SW 1271 (cell line): Measurements from ENCODE around the gene POLH.
"Not testable (repeated sequence)": the region's sequence is repeated elsewhere in the genome, so short reads cannot be mapped to it uniquely, and the experiment has no call there.

ENCODE experiments used
- DNase-seq, 2 experiments: peaks; one replicate each; lab custom pipeline; 2025; lab: John Stamatoyannopoulos, UW

Gene POLH

DNA sequence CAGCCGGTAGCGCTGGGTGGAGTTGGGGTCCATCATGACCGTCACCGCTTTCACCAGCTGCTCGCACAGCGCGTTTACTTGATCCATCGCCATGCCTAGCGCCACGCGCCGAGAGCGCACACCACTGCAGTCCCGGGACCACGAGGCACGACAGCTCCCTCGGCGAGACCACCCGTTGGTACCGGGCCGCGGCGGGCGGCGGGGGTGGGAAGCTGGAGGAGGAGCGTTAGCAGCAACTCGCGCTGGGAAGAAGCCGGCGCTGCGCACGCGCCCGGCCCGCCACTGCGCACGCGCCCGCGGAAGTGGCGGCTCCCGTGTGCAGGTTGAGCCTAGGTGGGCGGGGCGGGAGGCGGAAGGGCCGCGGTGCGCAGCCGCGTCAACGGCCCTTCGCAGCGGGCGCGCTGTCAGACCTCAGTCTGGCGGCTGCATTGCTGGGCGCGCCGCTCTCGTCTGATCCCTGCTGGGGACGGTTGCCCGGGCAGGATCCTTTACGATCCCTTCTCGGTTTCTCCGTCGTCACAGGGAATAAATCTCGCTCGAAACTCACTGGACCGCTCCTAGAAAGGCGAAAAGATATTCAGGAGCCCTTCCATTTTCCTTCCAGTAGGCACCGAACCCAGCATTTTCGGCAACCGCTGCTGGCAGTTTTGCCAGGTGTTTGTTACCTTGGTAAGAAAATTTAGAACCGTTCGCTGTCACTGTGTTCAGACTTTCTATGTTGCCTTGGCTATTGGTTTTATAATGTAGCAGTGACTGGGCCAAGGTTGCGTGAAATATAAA, at the start of gene POLH, which contains the start of gene XPO5:
TSS of gene POLH (plus strand) at position 414 of the 780 bp plus-strand sequence. CDS start 6,135 bp downstream, outside the sequence.
TSS of gene XPO5 (minus strand) at position 267 of the 780 bp plus-strand sequence. CDS start at position 93, 174 bp downstream.
- DNase-seq: peak; percentile 70 to 93

DNA sequence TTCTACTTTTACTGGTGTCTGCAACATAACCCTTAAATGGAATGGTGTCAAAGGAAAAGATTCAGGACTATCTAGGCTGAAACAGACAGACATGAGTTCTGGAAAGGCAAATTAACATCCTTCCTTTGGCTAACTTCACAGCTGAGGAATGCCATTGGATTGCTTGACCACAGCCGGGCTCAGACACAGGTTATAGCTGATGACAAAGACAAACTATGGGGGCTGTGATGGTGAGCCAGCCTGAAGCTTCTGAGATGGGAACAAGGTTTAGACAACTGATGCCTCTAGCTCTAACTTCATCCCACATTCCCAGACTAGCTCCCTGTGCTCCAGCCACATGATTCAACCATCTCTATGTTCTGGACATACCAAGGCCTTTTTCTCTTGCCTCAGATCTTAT, 43.8 kb upstream of the POLH start:
- DNase-seq: no peak

DNA sequence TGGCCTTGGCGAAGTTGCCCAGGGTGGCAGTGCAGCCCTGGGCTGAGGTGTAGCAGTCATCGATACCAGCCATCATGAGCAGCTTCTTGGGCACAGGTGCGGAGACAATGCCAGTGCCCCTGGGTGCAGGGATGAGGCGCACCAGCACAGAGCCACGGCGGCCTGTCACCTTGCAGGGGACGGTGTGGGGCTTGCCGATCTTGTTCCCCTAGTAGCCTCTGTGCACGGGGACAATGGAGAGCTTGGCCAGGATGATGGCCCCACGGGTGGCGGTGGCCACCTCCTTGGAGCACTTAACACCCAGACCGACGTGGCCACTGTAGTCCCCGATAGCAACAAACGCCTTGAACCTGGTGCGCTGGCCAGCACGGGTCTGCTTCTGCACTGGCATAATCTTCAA, 37.0 kb upstream of the POLH start:
- not testable (repeated sequence) for DNase-seq

DNA sequence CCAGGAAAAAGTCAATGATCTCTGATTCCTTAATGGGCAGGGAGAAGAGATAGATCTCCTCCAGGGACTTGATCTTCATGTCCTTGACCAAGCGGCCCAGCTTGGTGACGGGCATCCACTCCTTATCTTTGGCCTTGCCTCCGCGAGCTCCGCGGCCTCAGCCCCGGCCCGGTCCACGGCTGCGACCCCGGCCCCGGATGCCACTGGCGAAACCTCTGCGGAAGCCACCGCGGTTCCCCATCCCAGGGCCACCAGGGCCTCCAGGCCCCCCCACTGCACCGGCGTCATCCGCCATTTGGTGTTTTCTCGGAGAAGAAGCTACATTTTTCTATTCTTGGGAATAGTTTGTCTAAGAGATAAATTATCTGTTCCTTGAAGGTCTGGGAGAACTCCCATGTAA, 36.6 kb upstream of the POLH start:
- DNase-seq: not testable (repeated sequence)

DNA sequence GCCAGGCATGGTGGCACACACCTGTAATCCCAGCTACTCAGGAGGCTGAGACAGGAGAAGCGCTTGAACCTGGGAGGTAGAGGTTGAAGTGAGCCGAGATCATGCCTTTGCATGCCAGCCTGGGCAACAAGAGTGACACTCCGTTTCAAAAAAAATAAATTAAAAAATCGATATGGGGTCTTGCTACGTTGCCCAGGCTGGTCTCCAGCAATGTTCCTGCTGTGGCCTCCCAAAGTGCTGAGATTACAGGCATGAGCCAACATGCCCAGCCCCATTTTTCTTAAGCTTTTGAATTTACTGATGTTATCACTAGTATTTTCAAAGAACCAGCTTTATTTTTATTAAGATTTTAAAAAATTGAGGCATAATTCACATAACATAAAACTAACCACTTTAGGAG, 35.5 kb upstream of the POLH start:
- DNase-seq: no peak

DNA sequence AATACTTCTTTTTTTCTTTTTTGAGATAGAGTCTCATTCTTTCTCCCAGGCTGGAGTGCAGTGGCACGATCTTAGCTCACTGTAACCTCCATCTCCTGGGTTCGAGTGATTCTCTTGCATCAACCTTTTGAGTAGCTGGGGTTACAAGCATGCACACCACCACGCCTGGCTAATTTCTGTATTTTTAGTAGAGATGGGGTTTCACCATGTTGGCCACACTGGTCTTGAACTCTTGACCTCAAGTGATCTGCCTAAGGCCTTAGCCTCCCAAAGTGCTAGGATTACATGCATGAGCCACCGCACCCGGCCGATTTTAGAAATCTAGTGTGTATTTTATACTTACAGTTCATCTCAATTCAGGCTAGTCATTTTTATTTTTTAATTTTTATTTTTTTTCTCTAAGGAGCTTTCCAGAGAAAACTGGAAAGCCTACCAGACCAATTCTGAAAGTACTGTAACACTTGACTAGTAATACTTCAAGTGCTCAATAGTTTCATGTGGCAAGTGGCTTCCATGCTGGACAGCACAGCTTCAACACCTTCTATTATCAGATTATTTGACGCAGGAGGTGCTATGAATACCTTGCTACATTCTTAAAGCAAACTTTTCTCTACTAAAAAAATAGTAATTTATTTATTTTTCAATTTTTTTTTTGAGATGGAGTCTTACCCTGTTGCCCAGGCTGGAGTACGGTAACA, 34.1 kb upstream of the POLH start:
- DNase-seq: no peak

DNA sequence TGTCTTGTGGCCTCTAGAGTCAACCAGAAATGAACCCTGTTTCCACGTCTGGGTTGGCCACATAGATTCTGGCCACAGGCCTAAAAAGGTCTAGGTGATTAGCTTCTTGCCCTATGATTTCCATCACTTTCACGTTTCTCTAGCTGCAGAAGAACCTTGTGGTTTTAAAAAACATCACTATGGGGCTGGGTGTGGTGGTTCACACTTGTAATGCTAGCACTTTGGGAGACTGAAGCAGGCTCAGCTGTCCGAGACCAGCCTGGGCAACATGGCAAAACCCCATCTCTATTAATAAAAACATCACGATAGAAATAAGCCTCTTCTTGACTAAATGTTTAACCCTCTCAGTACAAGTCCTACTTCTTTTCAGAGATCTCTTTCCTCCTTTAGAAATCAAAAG, 31.5 kb upstream of the POLH start:
- no peak for DNase-seq

DNA sequence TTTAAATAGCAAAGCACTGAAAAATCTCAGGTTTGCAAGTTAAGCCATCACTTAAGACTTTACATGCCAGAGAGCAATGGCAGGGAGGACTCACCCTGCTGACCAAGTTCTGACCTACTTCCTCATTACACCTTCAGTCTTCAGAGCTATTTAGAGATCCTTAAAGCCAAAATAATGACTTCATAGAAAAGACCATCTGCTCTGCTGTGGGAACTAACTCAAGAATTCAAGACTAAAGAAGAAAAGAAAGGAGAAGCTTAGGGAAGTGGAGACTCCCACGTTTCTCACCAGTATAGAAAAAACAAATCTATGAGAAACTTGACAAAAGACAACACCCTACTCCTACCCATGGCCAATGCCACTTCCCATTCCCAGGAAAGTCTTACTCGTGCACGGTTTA, 28.8 kb upstream of the POLH start:
- DNase-seq: no peak

DNA sequence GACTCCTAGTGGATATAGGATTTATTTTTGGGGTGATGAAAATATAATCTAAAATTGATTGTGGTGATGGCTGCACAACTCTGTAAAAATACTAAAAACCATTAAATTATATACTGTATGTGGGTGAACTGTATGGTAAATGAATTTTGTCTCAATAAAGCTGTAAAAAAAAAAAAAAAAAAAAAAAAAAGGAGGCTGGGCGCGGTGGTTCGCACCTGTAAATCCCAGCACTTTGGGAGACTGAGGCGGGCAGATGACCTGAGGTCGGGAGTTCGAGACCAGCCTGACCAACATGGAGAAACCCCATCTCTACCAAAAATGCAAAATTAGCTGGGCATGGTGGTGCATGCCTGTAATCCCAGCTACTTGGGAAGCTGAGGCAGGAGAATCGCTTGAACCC, 18.4 kb upstream of the POLH start:
- DNase-seq: not testable (repeated sequence)

DNA sequence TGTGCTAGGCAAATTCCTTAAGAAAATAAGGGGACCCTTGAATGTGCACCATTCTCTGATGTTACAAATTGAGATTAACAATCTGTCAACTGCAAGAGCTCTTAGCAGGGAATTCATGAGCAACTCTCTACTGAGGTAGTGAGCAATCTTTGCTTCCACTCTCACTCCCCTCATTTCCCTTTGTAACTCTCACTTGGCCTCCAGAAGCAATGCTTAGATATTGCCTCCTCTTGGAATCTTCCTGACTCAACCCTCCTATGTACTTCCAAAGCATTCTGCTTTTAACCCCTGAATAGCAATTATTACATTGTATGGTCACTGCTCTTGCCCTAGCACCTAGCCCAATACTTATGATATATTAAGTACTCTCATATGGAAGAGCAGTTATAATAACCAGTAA, 16.7 kb upstream of the POLH start:
- DNase-seq: no peak

DNA sequence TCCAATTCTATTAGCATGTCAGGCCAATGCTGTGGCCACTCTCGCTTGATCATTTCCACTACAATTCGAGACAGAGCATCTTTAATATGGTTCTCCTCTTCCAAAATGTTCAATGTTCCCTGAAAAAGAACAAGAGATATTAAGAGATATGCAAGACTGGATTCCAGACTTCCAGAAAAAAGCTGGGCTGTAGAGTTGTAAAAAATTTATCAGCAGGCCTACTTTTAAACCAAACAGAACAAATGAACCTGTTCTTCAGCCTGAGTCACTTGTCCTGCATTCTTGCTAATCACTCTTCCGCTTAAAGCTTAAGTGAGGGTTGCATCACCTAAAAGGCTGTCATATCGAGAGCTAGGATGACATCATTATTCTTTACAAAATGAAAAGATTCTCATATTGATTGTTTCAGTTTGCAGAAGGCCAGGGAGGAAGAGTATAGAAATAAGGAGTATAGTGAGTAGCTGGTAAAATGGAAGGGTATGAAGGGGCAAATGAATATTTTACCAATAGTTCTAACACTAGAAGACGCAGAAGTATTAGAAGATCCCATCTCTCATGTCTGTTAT, 5.0 kb upstream of the POLH start:
- no peak for DNase-seq

DNA sequence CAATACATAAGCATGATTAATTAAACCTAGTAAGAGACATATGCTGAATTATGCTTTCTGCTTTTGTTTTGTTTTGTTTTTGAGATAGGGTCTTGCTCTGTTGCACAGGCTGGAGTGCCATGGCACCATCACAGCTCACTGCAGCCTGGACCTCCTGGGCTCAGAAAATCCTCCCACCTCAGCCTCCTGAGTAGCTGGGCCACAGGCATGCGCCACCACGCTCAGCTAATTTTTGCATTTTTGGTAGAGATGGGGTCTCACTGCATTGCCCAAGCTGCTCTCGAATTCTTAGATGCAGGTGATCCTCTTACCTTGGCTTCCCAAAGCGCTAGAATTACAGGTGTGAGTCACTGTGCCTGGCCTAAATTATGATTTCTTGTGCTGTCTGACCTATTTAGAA, 4.0 kb upstream of the POLH start:
- DNase-seq: no peak

DNA sequence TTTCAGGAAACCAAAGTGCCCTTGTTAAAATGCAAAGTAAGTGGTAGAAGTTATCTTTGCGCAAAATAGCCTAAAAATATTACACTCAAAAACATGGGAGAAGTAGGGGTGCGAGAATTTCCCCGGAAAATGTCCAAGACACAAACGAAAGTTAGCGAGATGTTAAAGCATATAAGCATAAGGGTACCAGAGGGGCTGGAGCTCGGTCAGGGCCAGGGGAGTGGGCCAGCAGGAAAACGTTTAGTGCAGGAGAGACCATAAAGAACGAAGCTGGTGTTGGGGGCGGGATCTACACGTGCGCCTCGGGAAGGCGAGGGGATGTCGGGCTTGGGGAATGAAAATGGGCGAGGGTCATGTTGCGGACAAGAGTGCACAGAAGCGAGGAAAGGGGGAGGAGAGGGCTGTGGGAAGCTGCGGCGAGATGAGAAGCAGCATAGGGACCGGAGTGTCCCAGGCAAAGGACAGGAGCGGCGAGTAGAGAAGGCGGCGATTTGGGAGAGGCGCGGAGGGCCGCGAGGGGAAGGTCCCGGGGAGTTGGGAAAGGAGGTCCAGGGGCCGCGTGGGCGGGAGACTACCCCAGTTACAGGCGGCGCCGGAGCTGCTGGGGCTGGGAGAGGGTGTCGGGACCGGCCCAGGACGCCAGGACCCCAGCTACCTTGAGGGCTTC, 747 bp upstream of the POLH start:
- DNase-seq: peak in 1 of 2 experiments; percentile 53

DNA sequence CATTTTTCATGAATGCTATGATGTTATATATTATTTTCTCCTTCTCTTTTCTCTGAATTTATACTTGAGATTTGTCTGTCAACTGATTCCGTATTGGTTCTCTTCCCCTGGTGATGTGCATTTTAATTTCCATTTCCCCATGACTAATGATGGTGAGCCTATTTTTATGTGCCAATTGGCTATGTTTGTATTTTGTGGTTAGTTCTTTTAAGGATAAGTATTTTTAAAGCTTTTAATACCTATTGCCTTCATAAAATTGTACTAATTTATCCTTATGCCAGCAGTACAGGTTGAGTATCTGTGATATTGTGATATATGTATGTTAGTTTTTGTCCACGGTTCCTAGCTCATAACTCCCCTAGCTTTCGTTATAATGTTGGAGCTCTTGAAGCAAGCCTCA, 2.8 kb downstream of the POLH start:
- DNase-seq: no peak

DNA sequence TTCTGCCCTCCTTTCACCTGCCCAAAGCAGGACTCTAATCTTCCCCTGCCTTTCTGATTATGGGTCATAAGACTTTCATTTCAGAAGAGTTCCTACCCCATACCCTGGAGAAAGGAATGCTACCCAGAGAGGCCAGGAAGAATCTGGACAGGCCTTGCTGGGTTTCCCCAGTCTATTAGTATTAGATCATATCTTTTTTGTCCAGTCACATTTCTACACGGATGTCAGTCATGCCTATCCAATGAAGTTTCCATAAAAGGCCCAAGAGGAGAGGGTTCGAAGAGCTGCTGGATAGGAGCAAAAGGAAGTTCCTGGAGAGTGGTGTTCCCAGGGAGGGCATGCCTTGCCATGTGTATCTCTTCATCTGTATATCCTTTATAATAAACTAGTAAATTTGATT, 3.2 kb downstream of the POLH start:
- no peak for DNase-seq

DNA sequence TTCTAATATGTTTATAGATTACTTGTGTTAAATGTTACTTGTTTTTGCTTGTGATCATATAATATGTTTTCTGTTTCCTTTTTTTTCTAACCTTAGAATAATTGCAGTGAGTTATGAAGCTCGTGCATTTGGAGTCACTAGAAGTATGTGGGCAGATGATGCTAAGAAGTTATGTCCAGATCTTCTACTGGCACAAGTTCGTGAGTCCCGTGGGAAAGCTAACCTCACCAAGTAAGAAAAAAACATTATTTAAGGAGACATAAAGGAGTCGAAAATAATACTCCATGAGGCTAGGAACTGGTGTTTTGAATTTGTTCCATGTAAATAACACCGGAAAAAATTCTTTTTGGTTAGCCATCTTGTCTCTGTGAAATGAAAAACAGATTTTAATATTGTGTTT, 6.9 kb downstream of the POLH start:
- no peak for DNase-seq

DNA sequence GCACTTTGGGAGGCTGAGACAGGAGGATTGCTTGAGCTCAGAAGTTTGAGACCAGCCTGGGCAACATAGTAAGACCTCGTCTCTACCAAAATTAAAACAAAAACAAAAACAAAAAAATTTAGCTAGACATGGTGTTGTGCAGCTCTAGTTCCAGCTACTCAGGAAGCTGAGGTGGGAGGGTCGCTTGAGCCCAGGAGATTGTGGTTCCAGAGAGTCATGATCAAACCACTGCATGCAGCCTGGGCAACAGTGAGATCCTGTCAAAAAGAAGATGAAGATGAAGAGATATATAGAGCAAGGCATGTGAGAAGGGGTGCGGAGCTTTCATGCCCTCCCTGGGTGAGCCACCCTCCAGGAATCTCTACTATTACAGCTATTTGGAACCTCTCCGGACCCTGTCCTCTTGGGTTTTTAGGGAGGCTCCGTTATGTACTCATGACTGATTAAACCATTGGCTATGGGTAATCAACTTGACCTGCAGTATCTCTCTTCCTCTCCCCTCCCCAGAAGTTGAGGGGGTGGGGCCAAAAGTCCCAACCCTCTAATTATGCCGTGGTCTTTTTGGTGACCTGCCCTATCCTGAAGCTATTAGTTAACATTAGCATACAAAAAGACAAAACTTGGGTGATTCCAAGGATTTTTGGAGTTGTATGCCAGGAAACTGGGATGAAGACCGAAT, 9.0 kb downstream of the POLH start:
- DNase-seq: no peak

DNA sequence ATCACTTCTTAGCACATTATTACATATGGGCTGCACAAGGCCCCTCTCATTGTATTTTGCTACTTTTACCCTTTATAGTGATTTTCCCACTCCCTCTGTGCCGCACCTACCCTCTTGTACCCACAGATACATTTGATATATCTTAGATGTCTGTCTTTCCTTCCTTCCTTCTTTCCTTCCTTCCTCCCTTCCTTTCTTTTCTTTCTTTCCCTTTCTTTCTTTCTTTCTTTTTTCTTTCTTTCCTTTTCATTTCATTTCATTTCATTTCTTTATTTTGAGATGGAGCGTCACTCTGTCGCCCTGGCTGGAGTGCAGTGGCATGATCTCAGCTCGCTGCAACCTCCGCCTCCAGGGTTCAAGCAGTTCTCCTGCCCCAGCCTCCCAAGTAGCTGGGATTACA, 12.2 kb downstream of the POLH start:
- DNase-seq: no peak

DNA sequence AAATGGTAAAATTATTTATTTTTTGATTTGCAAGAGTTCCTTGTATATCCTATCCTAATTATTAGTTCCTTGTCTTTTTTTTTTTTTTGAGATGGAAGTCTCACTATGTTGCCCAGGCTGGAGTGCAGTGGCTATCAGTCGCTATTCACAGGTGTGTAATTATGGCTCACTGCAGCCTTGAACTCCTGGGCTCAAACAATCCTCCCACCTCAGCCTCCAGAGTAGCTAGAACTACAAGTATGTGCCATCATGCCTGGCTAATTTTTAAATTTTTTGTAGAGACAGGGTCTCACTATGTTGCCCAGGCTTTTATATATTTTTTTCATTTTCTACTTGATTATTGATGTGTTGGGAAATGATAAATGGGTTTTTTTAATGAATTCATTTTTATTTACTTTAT, 13.6 kb downstream of the POLH start:
- not testable (repeated sequence) for DNase-seq

DNA sequence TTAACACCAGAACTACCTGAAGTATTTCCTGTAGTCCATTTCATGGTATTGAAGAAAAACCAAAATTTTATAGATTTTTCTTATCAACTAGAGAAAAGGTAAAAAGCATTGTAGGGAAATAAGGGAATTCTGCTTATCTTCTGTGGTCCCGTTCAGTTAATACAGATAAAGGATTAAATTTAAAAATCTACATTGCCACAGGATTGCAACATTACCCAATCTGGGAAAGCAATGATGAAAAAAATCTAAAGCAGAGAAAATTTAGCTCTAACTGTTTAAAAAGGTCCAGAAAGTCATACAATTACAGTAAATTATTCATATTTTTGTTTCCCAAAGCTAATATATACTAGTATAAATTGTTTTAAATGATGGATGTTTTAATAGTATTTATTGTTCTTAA, 18.0 kb downstream of the POLH start:
- DNase-seq: no peak

DNA sequence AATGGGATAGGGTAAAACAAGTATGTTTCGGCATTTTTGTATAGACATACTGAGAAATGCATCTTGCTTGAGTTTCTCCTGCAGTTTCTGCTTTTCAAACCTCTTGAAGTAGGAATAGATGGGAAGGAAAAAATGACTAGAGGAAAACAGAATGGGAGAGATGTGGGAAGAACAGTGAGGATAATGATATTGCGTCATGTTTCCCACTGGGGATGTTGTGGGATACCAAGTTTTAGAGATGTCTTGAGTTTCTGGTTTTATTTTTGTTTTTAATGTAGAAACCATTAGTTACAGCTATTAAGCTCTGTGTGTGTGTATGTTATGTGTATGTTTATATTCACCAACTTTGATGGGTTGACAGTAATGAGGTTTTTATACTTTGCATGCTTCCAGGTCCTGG, 24.6 kb downstream of the POLH start:
- no peak for DNase-seq

DNA sequence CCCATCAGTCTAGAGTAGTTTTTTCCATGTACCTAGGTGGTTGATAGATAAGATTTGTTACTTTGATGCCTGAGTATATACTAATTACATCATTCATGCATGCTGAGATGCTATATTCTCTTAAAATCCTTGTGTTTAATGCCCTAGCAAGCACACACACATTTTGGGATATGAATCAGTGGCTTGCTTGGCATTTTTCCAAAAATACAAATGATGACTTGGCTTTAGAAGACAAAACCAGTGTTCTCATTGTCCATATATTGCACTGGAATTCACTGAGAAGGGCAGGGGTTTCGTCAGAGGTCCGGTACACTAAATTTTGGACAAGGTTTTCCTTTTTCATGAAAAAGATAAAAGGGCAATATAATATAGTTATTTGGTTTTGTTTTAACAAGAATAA, 28.2 kb downstream of the POLH start:
- no peak for DNase-seq
